WI38 (cell line): ENCODE data around the gene TPI1.
A peak's percentile ranks its signal among the peaks of the same experiment; 100 is the strongest.

Experiments used
- H3K4me3 ChIP-seq: 2 replicates; pipeline ENCODE4 v1.5.1; 2011; ENCODE audit warnings: low read depth, mild to moderate bottlenecking, control low read depth, low read length
- TF ChIP-seq, protein P1 (sequence below): IDR thresholded peaks from 2 replicates; pipeline ENCODE4 v1.5.1; 2012; ENCODE audit warnings: low read depth, mild to moderate bottlenecking, control low read depth, low read length

Gene TPI1

DNA sequence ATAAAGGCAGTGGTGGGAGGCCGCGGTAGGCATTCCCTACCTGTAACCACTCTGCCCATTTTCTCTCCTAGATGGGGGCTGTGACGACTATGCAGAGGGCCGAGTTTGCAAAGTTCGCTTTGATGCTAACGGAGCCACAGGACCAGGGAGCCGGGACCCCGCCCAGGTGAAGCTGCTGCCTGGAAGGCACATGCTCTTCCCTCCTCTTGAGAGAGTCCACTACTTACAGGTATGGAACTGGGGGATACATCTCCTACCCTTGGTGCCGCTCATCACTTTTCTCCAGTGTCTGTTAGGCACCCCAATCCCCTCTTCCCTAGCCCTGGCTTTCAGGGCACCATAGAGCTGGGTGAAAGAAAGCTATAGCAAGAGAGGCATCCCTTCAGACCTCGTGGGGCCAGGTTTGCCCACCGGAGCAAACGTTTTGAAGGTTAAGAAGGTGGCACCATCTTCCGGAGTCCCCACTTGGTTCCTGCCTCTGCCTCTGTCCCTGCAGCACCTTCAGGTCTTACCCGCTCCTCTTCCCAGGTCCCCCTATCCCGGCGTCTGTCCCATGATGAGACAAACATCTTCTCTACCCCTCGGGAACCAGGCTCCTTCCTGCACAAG, 41.1 kb upstream of the TPI1 start:
- TF ChIP-seq, protein P1, sequence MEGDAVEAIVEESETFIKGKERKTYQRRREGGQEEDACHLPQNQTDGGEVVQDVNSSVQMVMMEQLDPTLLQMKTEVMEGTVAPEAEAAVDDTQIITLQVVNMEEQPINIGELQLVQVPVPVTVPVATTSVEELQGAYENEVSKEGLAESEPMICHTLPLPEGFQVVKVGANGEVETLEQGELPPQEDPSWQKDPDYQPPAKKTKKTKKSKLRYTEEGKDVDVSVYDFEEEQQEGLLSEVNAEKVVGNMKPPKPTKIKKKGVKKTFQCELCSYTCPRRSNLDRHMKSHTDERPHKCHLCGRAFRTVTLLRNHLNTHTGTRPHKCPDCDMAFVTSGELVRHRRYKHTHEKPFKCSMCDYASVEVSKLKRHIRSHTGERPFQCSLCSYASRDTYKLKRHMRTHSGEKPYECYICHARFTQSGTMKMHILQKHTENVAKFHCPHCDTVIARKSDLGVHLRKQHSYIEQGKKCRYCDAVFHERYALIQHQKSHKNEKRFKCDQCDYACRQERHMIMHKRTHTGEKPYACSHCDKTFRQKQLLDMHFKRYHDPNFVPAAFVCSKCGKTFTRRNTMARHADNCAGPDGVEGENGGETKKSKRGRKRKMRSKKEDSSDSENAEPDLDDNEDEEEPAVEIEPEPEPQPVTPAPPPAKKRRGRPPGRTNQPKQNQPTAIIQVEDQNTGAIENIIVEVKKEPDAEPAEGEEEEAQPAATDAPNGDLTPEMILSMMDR: no peak
- H3K4me3 ChIP-seq: no peak overlapping the region

DNA sequence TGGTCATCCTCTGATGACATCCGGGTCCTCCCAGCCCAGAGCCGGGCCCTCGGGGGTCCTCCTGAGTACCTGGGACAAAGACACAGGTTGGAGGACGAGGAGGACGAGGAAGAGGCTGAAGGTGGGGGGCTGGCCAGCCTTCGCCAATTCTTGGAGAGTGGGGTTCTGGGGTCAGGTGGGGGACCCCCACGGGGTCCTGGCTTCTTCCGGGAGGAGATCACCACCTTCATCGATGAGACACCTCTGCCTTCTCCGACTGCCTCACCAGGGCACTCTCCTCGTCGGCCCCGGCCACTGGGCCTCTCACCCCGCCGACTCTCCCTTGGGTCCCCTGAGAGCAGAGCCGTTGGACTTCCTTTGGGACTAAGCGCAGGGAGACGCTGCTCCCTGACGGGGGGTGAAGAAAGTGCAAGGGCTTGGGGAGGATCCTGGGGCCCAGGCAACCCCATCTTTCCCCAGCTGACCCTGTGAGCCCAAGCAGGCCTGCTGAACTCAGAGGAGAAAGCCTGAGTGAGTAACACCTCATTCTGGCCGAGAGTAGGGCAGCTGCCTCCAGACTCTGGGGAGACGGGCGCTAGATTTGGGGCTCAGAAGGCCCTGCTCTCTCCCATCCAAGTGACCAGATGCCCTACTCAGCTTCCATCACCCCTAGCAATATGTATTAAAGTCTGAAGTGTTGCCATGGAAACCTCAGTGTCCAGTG, 40.4 kb upstream of the TPI1 start:
- TF ChIP-seq, protein P1: no peak
- no peak overlapping the region for H3K4me3 ChIP-seq

DNA sequence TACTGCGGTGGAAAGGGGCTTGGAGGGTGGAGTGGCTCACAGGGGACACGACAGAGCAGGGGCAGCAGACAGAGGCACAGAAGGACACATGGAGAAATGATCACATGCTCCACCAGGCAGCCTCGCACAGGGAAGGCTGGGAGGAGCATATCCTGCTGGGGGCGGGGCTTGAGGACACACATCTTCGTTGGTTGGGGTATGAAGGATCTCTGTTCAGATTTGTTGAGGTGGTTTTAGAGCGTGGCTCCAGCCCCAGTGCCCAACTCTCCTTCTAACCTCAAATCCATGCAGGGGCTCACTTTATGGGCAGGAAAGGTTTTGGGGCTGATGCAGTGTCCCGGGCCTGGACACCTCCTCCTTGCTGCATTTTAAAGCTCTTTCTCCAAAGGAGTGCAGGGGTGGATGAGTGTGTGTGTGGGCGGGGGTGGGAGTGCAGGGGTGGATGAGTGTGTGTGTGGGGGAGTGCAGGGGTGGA, 39.9 kb upstream of the TPI1 start:
- TF ChIP-seq, protein P1: no peak
- peak overlapping the region; percentile 33 for H3K4me3 ChIP-seq

DNA sequence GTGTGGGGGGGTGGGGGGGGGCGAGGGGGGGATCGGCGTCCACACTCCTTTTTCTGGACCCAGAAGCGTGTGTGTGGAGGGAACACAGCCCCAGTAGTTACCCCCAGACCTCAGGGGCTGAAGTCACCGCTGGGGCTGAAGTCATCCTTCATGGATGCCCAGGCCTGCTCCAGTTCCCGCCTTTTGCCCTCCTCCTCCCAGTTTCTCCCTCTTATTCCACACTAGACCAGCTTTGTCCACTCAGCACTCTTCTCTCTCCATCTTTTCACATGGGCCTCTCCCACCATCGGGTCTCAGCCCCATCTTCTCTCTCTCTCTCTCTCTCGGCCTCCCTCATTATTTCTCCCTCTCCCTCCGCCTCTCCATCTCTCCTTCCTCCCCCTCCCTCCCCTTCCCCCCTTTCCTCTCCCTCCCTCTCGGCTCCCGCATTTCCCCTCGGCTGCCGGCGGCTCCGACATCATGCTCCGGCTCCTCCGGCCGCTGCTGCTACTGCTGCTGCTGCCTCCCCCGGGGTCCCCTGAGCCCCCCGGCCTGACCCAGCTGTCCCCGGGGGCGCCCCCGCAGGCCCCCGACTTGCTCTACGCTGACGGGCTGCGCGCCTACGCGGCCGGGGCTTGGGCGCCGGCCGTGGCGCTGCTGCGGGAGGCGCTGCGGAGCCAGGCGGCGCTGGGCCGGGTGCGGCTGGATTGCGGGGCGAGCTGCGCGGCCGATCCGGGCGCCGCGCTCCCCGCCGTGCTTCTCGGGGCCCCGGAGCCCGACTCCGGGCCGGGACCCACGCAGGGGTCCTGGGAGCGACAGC, 39.1 kb upstream of the TPI1 start, which contains the start of gene P3H3:
P3H3 (plus strand) TSS at position 426 of the 799 bp plus-strand sequence; CDS start at position 460, 34 bp downstream.
- TF ChIP-seq, protein P1: no peak
- peak within 1 kb of the TSS; percentile 91 for H3K4me3 ChIP-seq

DNA sequence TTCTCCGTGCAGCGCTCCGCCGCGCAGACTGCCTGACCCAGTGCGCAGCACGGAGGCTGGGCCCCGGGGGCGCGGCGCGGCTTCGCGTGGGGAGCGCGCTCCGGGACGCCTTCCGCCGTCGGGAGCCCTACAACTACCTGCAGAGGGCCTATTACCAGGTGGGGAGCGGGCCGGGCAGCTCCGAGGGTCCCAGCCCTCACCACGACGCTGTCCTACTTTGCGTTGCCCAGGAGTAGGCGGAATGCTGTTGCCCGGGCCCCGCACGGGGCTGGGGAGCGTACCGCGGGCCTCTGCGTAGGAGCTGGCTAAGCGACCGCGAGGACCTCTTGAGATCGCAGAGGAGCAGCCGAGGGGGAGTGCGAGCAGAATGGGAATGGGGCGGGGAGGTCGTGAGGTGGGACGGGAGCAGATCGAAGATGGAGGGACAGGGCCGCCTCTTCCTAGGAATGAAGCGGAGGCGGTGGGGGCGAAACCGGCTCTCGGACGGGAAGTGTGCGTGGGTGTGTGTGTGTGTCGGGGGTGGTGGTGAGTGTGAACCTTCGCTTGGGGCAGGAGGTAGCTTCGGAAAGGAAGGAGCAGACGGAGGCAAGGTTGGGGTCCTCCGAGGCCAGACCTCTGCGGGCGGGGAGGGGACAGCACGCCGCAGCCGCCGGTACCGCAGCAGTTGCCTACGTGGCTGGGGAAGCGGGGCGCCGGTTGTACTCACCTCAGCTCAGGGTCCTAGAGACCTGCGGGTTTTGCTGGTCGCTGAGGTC, 38.4 kb upstream of the TPI1 start:
- peak overlapping the region; percentile 91 for H3K4me3 ChIP-seq
- TF ChIP-seq, protein P1: no peak

DNA sequence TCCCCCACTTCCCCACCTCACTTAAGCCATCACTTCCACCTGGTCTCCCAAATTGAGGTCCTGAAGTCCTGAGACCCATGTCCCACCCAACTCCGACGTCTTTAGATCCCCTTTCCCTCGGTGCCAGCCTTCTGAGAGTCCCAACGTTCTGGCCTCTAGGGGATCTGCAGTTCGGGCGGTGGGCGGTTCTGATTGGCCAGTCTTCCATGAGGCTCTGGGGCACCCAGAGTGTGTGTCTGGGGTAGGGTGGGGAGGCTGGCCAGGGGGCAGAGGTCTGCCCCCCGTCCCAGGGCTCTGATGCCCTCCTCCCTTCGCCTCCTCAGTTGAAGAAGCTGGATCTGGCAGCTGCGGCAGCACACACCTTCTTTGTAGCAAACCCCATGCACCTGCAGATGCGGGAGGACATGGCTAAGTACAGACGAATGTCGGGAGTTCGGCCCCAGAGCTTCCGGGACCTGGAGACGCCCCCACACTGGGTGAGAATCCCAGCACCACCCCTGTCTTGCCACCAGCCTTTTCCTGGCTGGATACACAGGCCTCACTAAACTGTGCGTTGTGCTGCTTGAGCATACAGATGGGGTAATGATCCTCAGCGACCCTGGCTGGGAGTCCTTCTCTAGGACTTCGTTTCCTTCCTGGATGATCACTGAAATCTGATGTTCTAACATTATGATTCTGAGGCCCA, 37.7 kb upstream of the TPI1 start:
- H3K4me3 ChIP-seq: peak overlapping the region; percentile 91
- TF ChIP-seq, protein P1: no peak
